ENCODE data around the gene CROCC. TPM values are rescaled to one million over a fixed set of nuclear protein-coding genes. Genes with fewer than 3 reads are reported as not detected.
"Not testable (repeated sequence)": the region's sequence is repeated elsewhere in the genome, so short reads cannot be mapped to it uniquely, and the experiment has no call there.

The CROCC gene
- total RNA-seq, 1 donor from 2014 or later = 27.0 TPM

DNA sequence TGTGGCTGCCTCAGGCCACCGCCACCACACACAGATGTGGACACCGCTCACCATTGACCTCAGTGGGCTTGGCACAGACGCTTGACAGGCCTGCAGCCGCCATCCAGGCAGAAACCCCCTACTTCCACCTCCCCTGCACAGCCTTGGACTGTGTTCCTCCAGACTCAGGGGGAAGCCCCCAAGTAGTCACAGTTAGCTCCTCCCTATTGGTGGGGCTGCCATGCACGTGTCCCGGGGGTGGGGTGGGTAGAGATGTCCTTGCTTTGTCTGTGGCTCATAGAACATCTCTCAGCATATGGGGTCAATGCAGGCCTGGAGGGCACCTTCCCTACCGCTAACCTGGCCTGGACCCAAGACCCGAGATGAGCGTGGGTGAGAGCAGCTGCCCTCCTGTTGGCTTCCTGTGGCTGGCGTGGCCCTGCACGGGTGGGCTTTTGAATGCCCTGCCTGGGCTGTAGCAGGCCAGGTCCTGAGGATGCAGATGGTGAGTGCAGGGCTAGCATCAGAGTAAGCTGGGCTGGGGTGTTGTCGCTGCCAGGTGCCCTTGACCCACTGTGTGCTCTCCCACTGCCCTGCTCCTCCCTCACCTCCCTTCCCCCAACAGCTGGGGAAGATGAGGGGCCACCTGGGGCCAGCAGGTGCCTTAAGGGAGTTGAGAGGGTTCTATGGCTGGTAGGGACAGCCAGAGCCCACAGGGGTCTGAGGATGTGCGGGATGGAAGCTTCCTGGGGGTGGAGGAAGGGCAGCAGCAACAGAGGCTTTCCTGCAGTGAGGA lies 6.2 kb downstream of the CROCC start:
- H3K4me3 Mint-ChIP-seq = no peak overlapping the region
- no peak overlapping the region for H3K27ac Mint-ChIP-seq
- peaks cover 6% of the 10 kb centered on the region for H3K4me1 Mint-ChIP-seq
- no peaks in the 10 kb centered on the region for H3K9me3 Mint-ChIP-seq
- DNase-seq = no peak
- intact Hi-C loops (cut with micrococcal nuclease) = no loop called here
- H3K36me3 Mint-ChIP-seq (ENCODE audit: low read depth) = no peaks in the 10 kb centered on the region
- no peaks in the 10 kb centered on the region for H3K27me3 Mint-ChIP-seq

DNA sequence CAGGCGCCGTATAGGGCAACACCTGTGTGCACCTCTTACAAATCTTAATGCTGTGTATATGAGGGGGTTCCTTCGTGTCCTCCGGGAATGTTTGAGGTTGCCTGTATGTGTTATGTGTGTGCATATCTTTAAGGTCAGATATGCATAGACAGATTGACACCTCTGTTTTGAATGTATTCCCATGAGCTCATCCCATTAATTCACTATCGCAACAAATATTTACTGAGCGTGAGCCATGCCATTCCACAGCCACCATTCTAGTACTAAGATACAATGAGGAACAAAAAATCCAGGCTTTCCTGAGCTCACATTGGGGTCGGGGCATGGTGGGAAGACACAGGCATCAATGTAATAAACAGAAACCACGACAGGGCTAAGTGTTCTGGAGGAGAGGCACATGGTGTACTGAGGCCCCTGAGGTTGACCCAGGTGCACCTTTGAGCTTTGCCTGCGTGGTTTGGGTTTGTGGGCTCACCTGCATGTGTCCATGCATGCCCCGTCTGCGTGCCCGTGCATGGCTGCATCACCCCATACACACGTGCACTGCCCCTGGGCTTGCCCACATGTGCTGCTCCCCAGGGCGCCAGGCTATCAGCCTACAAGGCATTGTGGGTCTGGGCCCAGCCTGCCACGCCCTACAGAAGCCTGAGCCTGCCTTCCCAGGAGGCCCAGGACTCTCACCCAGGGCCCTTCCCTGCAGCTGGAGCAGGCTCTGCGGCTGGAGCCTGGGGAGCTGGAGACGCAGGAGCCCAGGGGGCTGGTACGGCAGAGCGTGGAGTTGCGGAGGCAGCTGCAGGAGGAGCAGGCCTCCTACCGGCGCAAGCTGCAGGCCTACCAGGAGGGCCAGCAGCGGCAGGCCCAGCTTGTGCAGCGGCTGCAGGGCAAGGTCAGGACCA lies 7.7 kb downstream of the CROCC start:
- H3K36me3 Mint-ChIP-seq (ENCODE audit: low read depth); H3K9me3 Mint-ChIP-seq; intact Hi-C loops (cut with micrococcal nuclease); H3K27ac Mint-ChIP-seq; H3K27me3 Mint-ChIP-seq; H3K4me3 Mint-ChIP-seq; DNase-seq; H3K4me1 Mint-ChIP-seq: not testable (repeated sequence)

DNA sequence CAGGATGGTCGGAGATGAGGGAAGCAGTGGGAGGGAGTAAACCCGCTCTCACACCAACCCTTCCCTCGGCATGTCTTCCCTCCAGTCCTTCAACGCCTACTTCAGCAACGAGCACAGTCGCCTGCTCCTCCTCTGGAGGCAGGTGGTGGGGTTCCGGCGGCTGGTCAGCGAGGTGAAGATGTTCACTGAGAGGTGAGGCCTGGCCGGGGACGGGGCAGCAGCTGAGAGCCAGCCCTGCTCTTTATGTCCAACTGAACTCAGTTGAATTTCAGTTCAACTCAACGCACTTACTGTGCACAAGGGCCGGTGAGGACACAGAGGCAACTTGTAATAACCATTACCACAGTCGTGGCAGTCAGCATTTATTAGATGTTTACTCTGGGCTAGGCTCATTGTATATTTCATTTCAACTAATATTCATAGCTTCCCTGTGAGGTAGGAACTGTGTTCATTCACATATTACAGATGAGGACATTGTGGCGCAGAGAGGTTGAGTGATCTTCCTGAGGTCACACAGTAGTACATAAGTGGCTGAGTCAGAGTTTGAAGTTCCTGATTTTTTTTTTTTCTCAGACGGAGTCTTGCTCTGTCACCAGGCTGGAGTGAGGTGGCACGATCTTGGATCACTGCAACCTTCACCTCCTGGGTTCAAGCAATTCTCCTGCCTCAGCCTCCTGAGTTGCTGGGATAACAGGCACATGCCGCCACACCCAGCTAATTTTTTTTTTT lies 9.6 kb downstream of the CROCC start:
- H3K9me3 Mint-ChIP-seq; H3K27ac Mint-ChIP-seq; H3K27me3 Mint-ChIP-seq; H3K4me1 Mint-ChIP-seq; H3K36me3 Mint-ChIP-seq (ENCODE audit: low read depth); DNase-seq; H3K4me3 Mint-ChIP-seq; intact Hi-C loops (cut with micrococcal nuclease): not testable (repeated sequence)

DNA sequence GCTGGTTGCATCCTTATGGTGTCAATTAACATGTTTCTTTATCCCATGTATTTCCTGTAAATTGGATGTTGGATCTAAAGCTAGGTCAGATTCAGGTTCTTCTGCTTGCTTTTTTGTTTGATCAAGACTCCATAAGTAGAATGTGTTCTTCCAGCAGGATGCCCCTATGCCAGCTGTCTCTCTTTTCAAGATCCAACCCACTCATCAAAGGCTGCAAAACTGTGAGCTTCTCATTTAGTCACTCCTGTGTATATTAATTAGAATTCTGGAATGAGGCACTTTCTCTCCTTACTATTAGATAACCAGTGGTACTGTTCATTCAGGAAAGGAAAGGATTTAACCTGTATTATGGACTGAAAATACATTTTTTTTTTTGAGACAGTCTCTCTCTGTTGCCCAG lies 12.2 kb downstream of the CROCC start:
- H3K4me1 Mint-ChIP-seq; DNase-seq; H3K9me3 Mint-ChIP-seq; intact Hi-C loops (cut with micrococcal nuclease); H3K27ac Mint-ChIP-seq; H3K27me3 Mint-ChIP-seq; H3K36me3 Mint-ChIP-seq (ENCODE audit: low read depth); H3K4me3 Mint-ChIP-seq: not testable (repeated sequence)

DNA sequence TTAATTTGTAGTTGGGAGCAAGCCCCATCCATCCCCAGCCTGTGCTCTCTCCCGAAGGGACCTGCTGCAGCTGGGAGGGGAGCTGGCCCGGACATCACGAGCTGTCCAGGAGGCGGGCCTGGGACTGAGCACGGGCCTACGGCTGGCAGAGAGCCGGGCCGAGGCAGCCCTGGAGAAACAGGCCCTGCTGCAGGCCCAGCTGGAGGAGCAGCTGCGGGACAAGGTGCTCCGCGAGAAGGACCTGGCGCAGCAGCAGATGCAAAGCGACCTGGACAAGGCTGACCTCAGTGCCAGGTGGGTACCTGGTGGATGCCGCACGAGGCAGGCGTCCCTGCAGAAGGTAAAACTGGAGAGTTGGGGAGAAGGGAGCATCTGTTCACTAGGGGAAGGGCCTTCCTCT lies 14.8 kb downstream of the CROCC start:
- H3K27me3 Mint-ChIP-seq; H3K4me1 Mint-ChIP-seq; H3K4me3 Mint-ChIP-seq; intact Hi-C loops (cut with micrococcal nuclease); DNase-seq; H3K9me3 Mint-ChIP-seq; H3K36me3 Mint-ChIP-seq (ENCODE audit: low read depth); H3K27ac Mint-ChIP-seq: not testable (repeated sequence)

DNA sequence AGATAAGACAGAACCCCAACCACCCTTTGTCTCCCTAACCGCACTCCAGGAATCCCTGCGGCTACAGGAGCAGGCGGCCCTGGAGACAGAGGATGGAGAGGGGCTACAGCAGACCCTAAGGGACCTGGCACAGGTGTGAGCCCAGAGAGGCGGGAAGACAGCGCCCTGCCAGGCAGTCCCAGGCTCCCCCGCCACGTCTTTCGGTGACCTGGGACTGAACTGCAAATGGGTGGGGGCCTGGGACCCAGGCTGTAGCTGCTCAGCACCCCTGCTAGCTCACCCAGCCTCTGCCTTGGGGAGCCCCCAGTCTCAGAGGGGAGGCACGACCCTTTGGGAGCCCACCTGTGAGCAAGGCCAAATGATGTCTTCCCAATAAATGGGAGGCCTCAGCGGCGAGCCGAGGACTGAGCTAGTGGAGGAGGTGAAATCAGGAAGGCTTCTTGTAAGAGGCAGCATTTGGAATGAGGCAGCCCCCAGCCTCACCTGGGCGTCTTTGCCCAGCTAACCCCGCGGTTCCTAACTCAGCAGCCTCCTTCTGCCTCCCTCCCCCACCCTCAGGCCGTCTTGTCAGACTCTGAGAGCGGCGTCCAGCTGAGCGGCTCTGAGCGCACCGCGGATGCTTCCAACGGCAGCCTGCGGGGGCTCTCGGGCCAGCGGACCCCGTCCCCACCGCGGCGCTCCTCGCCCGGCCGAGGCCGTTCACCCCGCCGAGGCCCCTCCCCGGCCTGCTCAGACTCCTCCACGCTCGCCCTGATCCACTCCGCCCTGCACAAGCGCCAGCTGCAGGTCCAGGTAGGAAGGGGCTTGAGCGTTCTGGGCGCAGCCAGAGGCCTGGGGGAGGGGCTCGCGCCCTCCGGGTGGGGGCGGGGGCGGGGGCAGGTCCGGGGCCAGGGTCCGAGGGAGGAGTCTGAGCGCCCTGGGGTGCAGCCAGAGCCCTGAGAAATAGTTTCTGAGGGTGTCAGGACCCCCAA lies 16.9 kb downstream of the CROCC start:
- no peak overlapping the region for H3K27ac Mint-ChIP-seq
- H3K4me3 Mint-ChIP-seq = no peak overlapping the region
- no peaks in the 10 kb centered on the region for H3K9me3 Mint-ChIP-seq
- no peaks in the 10 kb centered on the region for H3K4me1 Mint-ChIP-seq
- no peaks in the 10 kb centered on the region for H3K36me3 Mint-ChIP-seq (ENCODE audit: low read depth)
- intact Hi-C loops (cut with micrococcal nuclease) = no loop called here
- no peaks in the 10 kb centered on the region for H3K27me3 Mint-ChIP-seq
- DNase-seq = no peak

DNA sequence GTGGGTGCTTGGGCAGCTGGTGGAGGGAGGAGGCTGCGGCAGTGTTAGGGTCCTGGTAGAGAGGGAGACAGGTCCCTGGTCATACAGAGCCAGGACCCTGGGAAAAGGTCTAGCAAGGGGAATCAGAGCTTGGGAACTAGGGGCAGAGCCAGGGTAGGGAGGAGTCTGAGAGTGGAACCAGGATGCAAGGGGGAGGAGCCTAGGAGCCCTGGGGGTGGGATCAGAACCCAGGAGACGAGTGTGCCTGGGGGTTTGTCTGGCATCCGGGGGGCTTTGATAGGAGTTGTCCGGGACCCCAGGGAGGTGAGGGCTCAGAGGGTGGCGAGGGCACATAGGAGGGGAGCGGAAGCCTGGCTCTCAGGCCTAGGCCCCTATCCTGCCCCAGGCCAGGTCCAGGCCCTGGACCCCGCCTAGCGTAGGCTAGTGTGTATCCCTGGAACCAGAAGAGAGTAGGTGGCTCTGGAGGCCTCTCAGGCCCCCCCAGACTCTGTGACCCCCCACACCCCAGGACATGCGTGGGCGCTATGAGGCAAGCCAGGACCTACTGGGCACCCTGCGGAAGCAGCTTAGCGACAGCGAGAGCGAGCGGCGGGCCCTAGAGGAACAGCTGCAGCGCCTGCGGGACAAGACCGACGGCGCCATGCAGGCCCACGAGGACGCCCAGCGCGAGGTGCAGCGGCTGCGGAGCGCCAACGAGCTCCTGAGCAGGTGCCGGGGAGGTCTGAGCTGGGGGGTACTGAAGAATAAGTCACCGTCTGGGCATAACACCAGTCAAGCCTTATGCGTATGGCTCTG lies 17.9 kb downstream of the CROCC start:
- DNase-seq; H3K27me3 Mint-ChIP-seq; H3K36me3 Mint-ChIP-seq (ENCODE audit: low read depth); H3K27ac Mint-ChIP-seq; H3K4me1 Mint-ChIP-seq; intact Hi-C loops (cut with micrococcal nuclease); H3K9me3 Mint-ChIP-seq; H3K4me3 Mint-ChIP-seq: not testable (repeated sequence)

DNA sequence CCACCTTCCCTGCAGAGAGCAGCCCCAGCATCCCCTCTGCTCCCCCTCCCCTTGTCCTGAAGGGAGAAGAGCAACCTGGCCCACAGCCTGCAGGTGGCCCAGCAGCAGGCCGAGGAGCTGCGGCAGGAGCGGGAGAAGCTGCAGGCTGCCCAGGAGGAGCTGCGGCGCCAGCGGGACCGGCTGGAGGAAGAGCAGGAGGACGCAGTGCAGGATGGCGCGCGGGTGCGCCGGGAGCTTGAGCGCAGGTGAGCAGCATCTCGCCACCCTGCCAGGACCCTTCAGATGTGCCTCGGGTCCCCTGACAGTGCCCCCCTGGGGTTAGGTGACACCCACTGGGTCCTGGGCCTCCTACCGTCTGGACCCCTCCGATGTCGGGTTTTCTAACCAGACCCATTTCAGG lies 22.3 kb downstream of the CROCC start:
- no peak for DNase-seq
- H3K27me3 Mint-ChIP-seq = no peaks in the 10 kb centered on the region
- no peaks in the 10 kb centered on the region for H3K4me1 Mint-ChIP-seq
- H3K9me3 Mint-ChIP-seq = no peaks in the 10 kb centered on the region
- intact Hi-C loops (cut with micrococcal nuclease) = no loop called here
- no peaks in the 10 kb centered on the region for H3K36me3 Mint-ChIP-seq (ENCODE audit: low read depth)
- no peak overlapping the region for H3K4me3 Mint-ChIP-seq
- no peak overlapping the region for H3K27ac Mint-ChIP-seq

DNA sequence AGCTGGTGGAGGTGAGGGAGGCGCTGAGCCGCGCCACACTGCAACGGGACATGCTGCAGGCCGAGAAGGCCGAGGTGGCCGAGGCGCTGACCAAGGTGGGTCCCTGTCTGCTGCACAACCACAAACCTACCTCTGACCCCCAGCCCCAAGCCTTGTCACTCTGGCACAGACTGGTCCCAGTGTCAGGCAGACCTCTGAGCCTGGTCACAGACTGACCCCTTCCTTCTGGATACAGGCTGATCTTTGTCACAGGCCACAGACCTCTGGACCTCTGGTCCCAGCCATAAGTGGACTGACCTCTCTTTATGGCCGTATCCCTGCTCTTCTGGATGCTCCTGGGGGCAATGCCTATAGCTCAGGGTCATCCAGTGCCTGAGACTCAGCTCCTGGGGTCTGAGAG lies 23.8 kb downstream of the CROCC start:
- H3K4me1 Mint-ChIP-seq; H3K27me3 Mint-ChIP-seq; H3K27ac Mint-ChIP-seq; DNase-seq; intact Hi-C loops (cut with micrococcal nuclease); H3K4me3 Mint-ChIP-seq; H3K9me3 Mint-ChIP-seq; H3K36me3 Mint-ChIP-seq (ENCODE audit: low read depth): not testable (repeated sequence)

DNA sequence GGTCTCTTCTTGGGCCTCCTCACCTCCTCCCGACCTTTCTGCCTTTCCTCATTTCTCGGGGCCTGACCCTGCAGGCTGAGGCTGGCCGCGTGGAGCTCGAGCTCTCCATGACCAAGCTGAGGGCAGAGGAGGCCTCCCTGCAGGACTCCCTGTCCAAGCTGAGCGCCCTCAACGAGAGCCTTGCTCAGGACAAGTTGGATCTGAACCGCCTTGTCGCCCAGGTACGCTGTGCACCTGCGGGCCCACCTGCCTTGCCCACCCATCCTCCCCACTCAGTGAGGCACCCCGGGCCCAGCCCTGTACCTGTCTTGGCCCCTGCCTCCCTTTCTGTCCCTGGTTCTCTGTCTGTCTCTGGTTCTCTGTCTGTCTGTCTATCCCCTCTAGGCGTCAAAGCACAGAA lies 24.5 kb downstream of the CROCC start:
- H3K9me3 Mint-ChIP-seq; intact Hi-C loops (cut with micrococcal nuclease); H3K27ac Mint-ChIP-seq; H3K36me3 Mint-ChIP-seq (ENCODE audit: low read depth); H3K27me3 Mint-ChIP-seq; H3K4me1 Mint-ChIP-seq; DNase-seq; H3K4me3 Mint-ChIP-seq: not testable (repeated sequence)

DNA sequence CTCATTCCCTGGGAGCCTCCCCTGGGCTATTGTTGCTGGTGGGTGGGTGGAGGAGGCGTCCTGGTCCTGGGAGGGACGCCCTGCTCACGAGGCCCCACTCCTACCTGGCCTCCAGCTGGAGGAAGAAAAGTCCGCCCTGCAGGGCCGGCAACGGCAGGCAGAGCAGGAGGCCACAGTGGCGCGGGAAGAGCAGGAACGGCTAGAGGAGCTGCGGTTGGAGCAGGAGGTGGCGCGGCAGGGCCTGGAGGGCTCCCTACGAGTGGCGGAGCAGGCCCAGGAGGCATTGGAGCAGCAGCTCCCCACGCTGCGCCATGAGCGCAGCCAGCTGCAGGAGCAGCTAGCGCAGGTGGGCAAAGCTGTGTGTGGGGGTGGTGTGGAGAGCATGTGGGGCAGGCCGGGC lies 24.9 kb downstream of the CROCC start:
- DNase-seq = no peak
- H3K36me3 Mint-ChIP-seq (ENCODE audit: low read depth) = no peaks in the 10 kb centered on the region
- H3K27me3 Mint-ChIP-seq = no peaks in the 10 kb centered on the region
- intact Hi-C loops (cut with micrococcal nuclease) = no loop called here
- no peaks in the 10 kb centered on the region for H3K9me3 Mint-ChIP-seq
- H3K27ac Mint-ChIP-seq = no peak overlapping the region
- H3K4me1 Mint-ChIP-seq = no peaks in the 10 kb centered on the region
- H3K4me3 Mint-ChIP-seq = no peak overlapping the region

DNA sequence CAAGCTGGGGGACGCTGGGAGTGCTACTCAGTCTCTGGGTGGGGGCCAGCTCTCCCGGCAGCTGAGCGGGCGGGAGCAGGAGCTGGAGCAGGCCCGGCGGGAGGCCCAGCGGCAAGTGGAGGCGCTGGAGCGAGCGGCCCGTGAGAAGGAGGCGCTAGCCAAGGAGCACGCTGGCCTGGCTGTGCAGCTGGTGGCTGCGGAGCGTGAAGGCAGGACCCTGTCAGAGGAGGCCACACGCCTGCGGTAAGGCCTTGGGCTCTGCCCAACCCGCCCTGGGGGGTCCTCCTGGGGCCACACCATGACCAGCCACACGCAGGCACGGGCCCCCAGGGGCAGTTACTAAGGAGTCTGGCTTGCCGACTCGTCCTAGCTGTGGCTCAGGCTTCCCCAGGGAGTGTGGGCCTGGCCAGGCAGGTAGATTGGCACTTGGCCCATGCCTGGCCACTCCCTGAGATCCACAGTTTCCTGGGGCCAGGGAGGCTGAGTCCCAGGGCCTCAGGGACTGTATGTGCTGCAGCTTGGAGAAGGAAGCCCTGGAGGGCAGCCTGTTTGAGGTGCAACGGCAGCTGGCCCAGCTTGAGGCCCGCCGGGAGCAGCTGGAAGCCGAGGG lies 26.7 kb downstream of the CROCC start:
- H3K27ac Mint-ChIP-seq; H3K4me3 Mint-ChIP-seq; H3K36me3 Mint-ChIP-seq (ENCODE audit: low read depth); DNase-seq; H3K4me1 Mint-ChIP-seq; intact Hi-C loops (cut with micrococcal nuclease); H3K27me3 Mint-ChIP-seq; H3K9me3 Mint-ChIP-seq: not testable (repeated sequence)
